ENCODE data around the gene BMPR1A.
"Not testable (repeated sequence)": the region's sequence is repeated elsewhere in the genome, so short reads cannot be mapped to it uniquely, and the experiment has no call there.

Gene BMPR1A

DNA sequence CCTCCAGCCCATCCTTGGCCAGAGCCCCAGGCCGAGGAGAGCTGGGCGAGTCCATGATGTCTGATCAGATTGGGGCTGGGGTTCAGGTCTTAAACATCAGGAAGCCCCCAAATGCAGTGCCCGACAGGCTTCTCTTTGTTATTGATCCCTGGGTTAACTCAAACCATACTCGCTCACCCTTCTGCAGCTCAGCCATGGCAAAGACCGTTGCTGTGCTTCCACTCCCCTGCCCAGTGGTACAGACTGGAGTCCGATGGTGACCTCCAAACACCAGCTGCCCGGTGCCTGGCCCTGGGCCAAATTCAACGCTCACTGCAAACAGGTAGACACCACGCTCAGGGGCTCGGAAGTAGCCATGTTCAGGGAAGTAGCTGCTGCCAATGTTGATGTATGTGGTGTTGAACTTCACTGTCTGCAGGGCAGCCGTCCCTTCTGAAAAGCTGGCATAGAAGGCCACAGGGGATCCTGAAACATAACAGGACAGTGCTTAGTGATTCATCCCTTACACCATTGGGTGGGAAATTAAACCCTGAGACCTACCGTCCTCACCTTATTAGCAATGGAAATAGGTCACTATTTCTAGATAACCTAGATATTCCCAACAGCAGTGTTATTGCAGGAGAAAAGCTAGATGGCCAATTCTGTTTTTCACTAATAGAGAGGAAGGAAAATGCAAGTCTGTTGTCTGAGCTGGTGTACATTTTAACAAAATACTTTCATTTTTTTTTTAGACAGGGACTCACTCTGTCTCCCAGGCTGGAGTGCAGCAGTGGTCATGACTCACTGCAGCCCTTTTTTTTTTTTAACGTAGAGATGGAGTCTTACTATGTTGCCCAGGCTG is 180.5 kb downstream of the BMPR1A start:
- no peak overlapping the region for H3K4me3 ChIP-seq (ENCODE audit: control insufficient read depth in 1 of 7, extremely low read depth in 1 of 7, insufficient read depth in 4 of 7, low read depth in 2 of 7, low read length in 6 of 7)
- POLR2A ChIA-PET, result interaction anchor here (0.6 kb wide), 1 partner anchor 115 kb away, joined by 4 read pairs; no protein-coding TSS in a partner anchor
- peaks cover 0 to 4% (median 2%) of the 10 kb centered on the region in 4 experiments for H3K4me1 ChIP-seq (ENCODE audit: control extremely low read depth in 1 of 4, control insufficient read depth in 4 of 4, insufficient read depth in 4 of 4, low read length in 3 of 4)
- CTCF ChIA-PET, result interaction anchor here (1.1 to 3.1 kb wide), 4 partner anchors 9 to 33 kb away, joined by 3 to 11 read pairs (median 7); partner anchors contain the start of gene ADIRF
- H3K36me3 ChIP-seq (ENCODE audit: control insufficient read depth in 4 of 4, insufficient read depth in 4 of 4, low read length in 3 of 4), result no peaks in the 10 kb centered on the region
- peaks cover 0 to 1% (median 0%) of the 10 kb centered on the region in 5 experiments for H3K27me3 ChIP-seq (replicated peaks in 2 of 5; ENCODE audit: control insufficient read depth in 4 of 5, insufficient read depth in 5 of 5, low read length in 4 of 5)
- no peak overlapping the region for H3K27ac ChIP-seq (ENCODE audit: insufficient read depth in 1 of 2, low read depth in 1 of 2, low read length in 2 of 2, poor library complexity in 1 of 2, severe bottlenecking in 2 of 2)
- WGBS (ENCODE audit: insufficient coverage), result 97% methylated on average over 9 of the region's 13 CpGs
- no peaks in the 10 kb centered on the region for H3K9me3 ChIP-seq (ENCODE audit: control extremely low read depth in 1 of 5, control insufficient read depth in 4 of 5, insufficient read depth in 2 of 5, low read depth in 1 of 5, low read length in 4 of 5)
- no peak for DNase-seq

DNA sequence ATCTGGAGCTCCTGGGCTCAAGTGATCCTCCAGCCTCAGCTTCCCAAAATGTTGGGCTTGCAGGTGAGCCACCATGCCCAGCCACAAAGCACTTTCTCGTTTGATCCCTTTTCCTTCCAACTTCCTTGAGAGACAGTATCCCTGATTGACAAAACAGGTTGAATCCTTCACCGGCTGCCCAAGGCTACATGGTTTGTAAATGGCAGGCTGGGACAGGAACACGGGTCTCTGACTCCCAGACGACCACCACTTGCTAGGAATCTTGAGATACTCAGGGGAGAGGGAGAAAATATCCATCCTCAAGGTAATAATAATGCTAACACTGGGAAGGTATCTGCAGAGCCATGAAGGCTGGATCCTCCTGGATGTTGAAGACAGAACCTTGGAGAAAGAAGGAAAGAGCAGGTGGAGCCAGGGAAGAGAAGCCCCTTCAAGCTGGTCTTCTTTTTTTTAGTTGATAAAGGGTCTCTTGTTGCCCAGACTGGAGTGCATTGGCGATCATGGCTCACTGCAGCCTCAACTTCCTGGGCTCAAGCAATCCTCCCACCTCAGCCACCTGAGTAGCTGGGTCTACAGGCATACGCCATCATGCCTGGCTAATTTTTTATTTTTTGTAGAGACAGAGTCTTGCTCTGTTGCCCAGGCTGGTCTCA is 181.2 kb downstream of the BMPR1A start:
- Histone ChIP-seq H3K4me1 (ENCODE audit: control extremely low read depth in 1 of 4, control insufficient read depth in 4 of 4, insufficient read depth in 4 of 4, low read length in 3 of 4) (peaks cover 0 to 4% (median 2%) of the 10 kb centered on the region in 4 experiments), H3K27me3 (replicated peaks in 2 of 5; ENCODE audit: control insufficient read depth in 4 of 5, insufficient read depth in 5 of 5, low read length in 4 of 5) (peaks cover 0 to 1% (median 0%) of the 10 kb centered on the region in 5 experiments), H3K36me3 (ENCODE audit: control insufficient read depth in 4 of 4, insufficient read depth in 4 of 4, low read length in 3 of 4) (no peaks in the 10 kb centered on the region), H3K4me3 (ENCODE audit: control insufficient read depth in 1 of 7, extremely low read depth in 1 of 7, insufficient read depth in 4 of 7, low read depth in 2 of 7, low read length in 6 of 7) (no peak overlapping the region), H3K27ac (ENCODE audit: insufficient read depth in 1 of 2, low read depth in 1 of 2, low read length in 2 of 2, poor library complexity in 1 of 2, severe bottlenecking in 2 of 2) (no peak overlapping the region), H3K9me3 (ENCODE audit: control extremely low read depth in 1 of 5, control insufficient read depth in 4 of 5, insufficient read depth in 2 of 5, low read depth in 1 of 5, low read length in 4 of 5) (no peaks in the 10 kb centered on the region)
- WGBS (ENCODE audit: insufficient coverage), result 93% methylated on average over 3 of the region's 6 CpGs
- ChIA-PET POLR2A (no interaction called here), CTCF (interaction anchor here (0.7 to 3.1 kb wide), 11 partner anchors 10 to 248 kb away, joined by 3 to 13 read pairs (median 4); partner anchors contain the start of genes ADIRF, MMRN2 and SNCG)
- DNase-seq, result no peak

DNA sequence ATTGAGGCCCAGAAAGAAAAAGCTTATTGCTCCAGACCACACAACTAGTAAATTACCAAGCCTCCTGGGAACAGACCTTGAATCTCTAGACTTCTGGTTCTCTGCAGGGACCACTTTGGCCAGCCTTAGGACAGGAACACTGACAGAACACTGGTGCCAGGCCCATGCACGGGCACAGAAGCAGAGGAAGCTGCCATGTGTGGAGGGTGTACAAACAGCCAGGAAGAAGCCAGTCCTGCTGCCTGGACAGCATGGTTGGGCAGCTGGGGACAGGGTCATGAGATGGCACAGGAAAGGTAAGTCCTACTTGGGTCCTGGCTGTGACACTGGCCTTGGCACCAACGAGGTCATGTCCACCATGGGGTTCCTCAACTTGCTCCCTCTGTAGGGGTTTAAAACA is 181.8 kb downstream of the BMPR1A start:
- peaks cover 0 to 1% (median 0%) of the 10 kb centered on the region in 5 experiments for H3K27me3 ChIP-seq (replicated peaks in 2 of 5; ENCODE audit: control insufficient read depth in 4 of 5, insufficient read depth in 5 of 5, low read length in 4 of 5)
- CTCF ChIA-PET, result interaction anchor here (0.7 to 3.1 kb wide), 19 partner anchors 8 to 812 kb away, joined by 3 to 13 read pairs (median 3); partner anchors contain the start of genes ADIRF, MMRN2 and SNCG
- H3K9me3 ChIP-seq (ENCODE audit: control extremely low read depth in 1 of 5, control insufficient read depth in 4 of 5, insufficient read depth in 2 of 5, low read depth in 1 of 5, low read length in 4 of 5), result no peaks in the 10 kb centered on the region
- H3K4me3 ChIP-seq (ENCODE audit: control insufficient read depth in 1 of 7, extremely low read depth in 1 of 7, insufficient read depth in 4 of 7, low read depth in 2 of 7, low read length in 6 of 7), result no peak overlapping the region
- no peak overlapping the region for H3K27ac ChIP-seq (ENCODE audit: insufficient read depth in 1 of 2, low read depth in 1 of 2, low read length in 2 of 2, poor library complexity in 1 of 2, severe bottlenecking in 2 of 2)
- DNase-seq, result no peak
- WGBS (ENCODE audit: insufficient coverage), result 90% methylated on average over 2 of the region's 2 CpGs
- POLR2A ChIA-PET, result no interaction called here
- H3K4me1 ChIP-seq (ENCODE audit: control extremely low read depth in 1 of 4, control insufficient read depth in 4 of 4, insufficient read depth in 4 of 4, low read length in 3 of 4), result peaks cover 0 to 4% (median 2%) of the 10 kb centered on the region in 4 experiments
- no peaks in the 10 kb centered on the region for H3K36me3 ChIP-seq (ENCODE audit: control insufficient read depth in 4 of 4, insufficient read depth in 4 of 4, low read length in 3 of 4)

DNA sequence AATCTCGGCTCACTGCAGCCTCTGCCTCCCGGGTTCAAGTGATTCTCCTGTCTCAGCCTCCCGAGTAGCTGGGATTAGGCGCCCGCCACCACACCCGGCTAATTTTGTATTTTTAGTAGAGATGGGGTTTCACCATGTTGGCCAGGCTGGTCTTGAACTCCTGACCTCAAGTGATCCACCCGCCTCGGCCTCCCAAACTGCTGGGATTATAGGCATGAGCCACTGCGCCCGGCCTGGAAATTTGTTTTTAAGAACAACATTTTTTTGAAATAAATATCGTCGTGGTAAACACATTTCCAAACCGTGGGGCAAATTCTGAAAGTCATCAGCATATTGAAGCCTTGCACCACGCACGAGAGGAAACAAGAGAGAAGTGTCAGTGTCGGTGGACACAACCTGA is 183.7 kb downstream of the BMPR1A start:
- POLR2A ChIA-PET; H3K36me3 ChIP-seq (ENCODE audit: control insufficient read depth in 4 of 4, insufficient read depth in 4 of 4, low read length in 3 of 4); H3K9me3 ChIP-seq (ENCODE audit: control extremely low read depth in 1 of 5, control insufficient read depth in 4 of 5, insufficient read depth in 2 of 5, low read depth in 1 of 5, low read length in 4 of 5); H3K27me3 ChIP-seq (replicated peaks in 2 of 5; ENCODE audit: control insufficient read depth in 4 of 5, insufficient read depth in 5 of 5, low read length in 4 of 5); H3K27ac ChIP-seq (ENCODE audit: insufficient read depth in 1 of 2, low read depth in 1 of 2, low read length in 2 of 2, poor library complexity in 1 of 2, severe bottlenecking in 2 of 2); H3K4me1 ChIP-seq (ENCODE audit: control extremely low read depth in 1 of 4, control insufficient read depth in 4 of 4, insufficient read depth in 4 of 4, low read length in 3 of 4); DNase-seq; H3K4me3 ChIP-seq (ENCODE audit: control insufficient read depth in 1 of 7, extremely low read depth in 1 of 7, insufficient read depth in 4 of 7, low read depth in 2 of 7, low read length in 6 of 7): not testable (repeated sequence)
- CTCF ChIA-PET, result interaction anchor here (1.1 to 2.6 kb wide), 6 partner anchors 10 to 209 kb away, joined by 4 to 13 read pairs (median 7); partner anchors contain the start of genes MMRN2 and SNCG
- 94% methylated on average over 10 of the region's 16 CpGs for WGBS (ENCODE audit: insufficient coverage)

DNA sequence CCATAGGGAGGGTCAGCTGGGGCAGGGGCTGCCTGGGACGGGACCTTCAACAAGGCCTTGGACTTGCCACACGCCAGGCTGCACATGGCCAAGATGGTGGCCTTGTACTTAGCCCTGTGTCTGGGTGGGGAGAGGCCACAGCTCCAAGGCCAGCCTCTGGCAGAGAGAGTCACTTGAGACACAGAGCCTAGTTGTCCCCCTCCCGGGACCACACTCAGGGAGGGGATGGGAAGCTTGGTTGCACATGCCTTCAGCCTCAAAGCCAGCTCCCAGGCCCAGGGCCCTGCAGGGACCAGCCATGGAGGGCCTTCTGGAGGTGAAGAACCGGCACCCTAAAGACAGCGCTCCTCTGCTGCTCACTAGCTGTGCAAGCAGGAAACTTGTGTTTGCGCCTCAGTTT is 184.3 kb downstream of the BMPR1A start:
- DNase-seq, result no peak
- Histone ChIP-seq H3K27me3 (replicated peaks in 2 of 5; ENCODE audit: control insufficient read depth in 4 of 5, insufficient read depth in 5 of 5, low read length in 4 of 5) (peaks cover 0 to 1% (median 0%) of the 10 kb centered on the region in 5 experiments), H3K9me3 (ENCODE audit: control extremely low read depth in 1 of 5, control insufficient read depth in 4 of 5, insufficient read depth in 2 of 5, low read depth in 1 of 5, low read length in 4 of 5) (no peaks in the 10 kb centered on the region), H3K4me3 (ENCODE audit: control insufficient read depth in 1 of 7, extremely low read depth in 1 of 7, insufficient read depth in 4 of 7, low read depth in 2 of 7, low read length in 6 of 7) (no peak overlapping the region), H3K4me1 (ENCODE audit: control extremely low read depth in 1 of 4, control insufficient read depth in 4 of 4, insufficient read depth in 4 of 4, low read length in 3 of 4) (peaks cover 0 to 4% (median 2%) of the 10 kb centered on the region in 4 experiments), H3K36me3 (ENCODE audit: control insufficient read depth in 4 of 4, insufficient read depth in 4 of 4, low read length in 3 of 4) (no peaks in the 10 kb centered on the region), H3K27ac (ENCODE audit: insufficient read depth in 1 of 2, low read depth in 1 of 2, low read length in 2 of 2, poor library complexity in 1 of 2, severe bottlenecking in 2 of 2) (no peak overlapping the region)
- POLR2A ChIA-PET, result no interaction called here
- 83% methylated on average over 6 of the region's 6 CpGs for WGBS (ENCODE audit: insufficient coverage)
- CTCF ChIA-PET, result interaction anchor here (0.7 to 2.5 kb wide), 5 partner anchors 14 to 209 kb away, joined by 3 to 9 read pairs (median 4); no protein-coding TSS in a partner anchor

DNA sequence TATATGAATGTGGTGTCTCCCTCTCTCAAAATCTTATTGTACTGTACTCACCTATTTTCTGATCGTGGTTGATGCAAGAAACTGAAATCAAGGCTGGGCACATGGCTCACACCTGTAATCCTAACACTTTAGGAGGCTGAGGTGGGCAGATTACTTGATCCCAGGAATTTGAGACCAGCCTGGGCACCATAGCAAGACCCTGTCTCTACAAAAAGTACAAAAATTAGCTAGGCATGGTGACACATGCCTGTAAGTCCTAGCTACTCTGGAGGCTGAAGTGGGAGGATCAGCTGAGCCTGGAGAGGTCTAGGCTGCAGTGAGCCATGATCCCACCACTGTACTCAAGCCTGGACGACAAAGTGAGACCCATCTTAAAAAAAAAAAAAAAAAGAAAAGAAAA is 185.0 kb downstream of the BMPR1A start:
- DNase-seq, result no peak
- Histone ChIP-seq H3K27ac (ENCODE audit: insufficient read depth in 1 of 2, low read depth in 1 of 2, low read length in 2 of 2, poor library complexity in 1 of 2, severe bottlenecking in 2 of 2) (no peak overlapping the region), H3K4me3 (ENCODE audit: control insufficient read depth in 1 of 7, extremely low read depth in 1 of 7, insufficient read depth in 4 of 7, low read depth in 2 of 7, low read length in 6 of 7) (no peak overlapping the region), H3K4me1 (ENCODE audit: control extremely low read depth in 1 of 4, control insufficient read depth in 4 of 4, insufficient read depth in 4 of 4, low read length in 3 of 4) (peaks cover 0 to 4% (median 2%) of the 10 kb centered on the region in 4 experiments), H3K27me3 (replicated peaks in 2 of 5; ENCODE audit: control insufficient read depth in 4 of 5, insufficient read depth in 5 of 5, low read length in 4 of 5) (peaks cover 0 to 1% (median 0%) of the 10 kb centered on the region in 5 experiments), H3K9me3 (ENCODE audit: control extremely low read depth in 1 of 5, control insufficient read depth in 4 of 5, insufficient read depth in 2 of 5, low read depth in 1 of 5, low read length in 4 of 5) (no peaks in the 10 kb centered on the region), H3K36me3 (ENCODE audit: control insufficient read depth in 4 of 4, insufficient read depth in 4 of 4, low read length in 3 of 4) (no peaks in the 10 kb centered on the region)
- 100% methylated on average over 1 of the region's 2 CpGs for WGBS (ENCODE audit: insufficient coverage)
- ChIA-PET POLR2A (no interaction called here), CTCF (interaction anchor here (1.3 to 2.5 kb wide), 3 partner anchors 22 to 27 kb away, joined by 4 to 9 read pairs (median 4); partner anchors contain the start of gene ADIRF)

All from common myeloid progenitor, CD34-positive (primary cell).